Measurements from ENCODE around the gene TRIO. TPM values are rescaled to one million over a fixed set of nuclear protein-coding genes. Genes with fewer than 3 reads are reported as not detected.
A peak's percentile ranks its signal among the peaks of the same experiment; 100 is the strongest.
"Not testable (repeated sequence)": the region's sequence is repeated elsewhere in the genome, so short reads cannot be mapped to it uniquely, and the experiment has no call there.

Gene TRIO
- total RNA-seq (2014; rRNA removed; shearing (Covaris generic)) = 144 and 162 TPM in 2 replicates
- polyA plus RNA-seq (2015; cell fraction: cytosol; rRNA removed) = 83.4 and 89.2 TPM in 2 replicates
- 375 and 390 TPM in 2 replicates for polyA plus RNA-seq (2015; cell fraction: nucleus; rRNA removed)

DNA sequence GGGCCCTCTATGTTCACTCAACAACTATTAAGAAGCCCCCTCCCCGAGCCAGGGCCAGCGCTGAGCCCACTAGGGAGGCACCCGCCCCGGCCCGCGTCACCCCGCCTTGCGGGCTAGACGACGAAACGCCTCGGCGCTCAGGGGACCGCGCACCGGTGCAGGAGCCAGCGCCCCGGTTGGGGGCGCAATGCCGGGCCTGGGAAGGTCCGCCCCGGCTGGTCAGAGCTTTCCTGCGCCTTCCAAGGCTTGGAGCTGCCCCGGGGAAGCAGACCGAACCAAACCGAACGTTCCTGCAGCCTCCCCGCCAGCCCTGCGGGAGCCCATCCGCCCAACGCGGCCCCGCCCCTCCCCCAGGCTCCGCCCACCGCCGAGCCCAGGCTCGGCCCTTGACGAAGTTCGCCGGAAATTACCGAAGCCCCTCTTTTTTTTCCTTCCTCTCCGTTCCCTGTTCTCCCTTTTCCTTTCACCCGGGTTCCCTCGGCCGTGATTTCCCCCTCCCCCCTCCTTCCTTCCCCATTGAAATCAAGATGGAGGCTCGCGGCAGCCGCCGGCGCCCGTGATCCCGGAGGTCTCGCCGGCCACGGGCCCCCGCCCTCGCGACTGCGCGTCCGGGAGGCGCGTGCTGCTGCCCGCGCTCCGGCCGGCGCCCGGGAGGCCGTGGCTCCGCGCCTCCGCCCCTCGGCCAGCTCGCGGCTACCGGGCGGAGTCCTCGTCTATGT is at the start of gene TRIO:
Gene TRIO, plus strand, starts transcription at position 516 of the 719 bp plus-strand sequence. CDS start 384 bp downstream, outside the sequence.
- DNase-seq (ENCODE audit: low read depth) = peak; percentile 92

- DNase-seq (ENCODE audit: low read depth) = not testable (repeated sequence)
These were observed 45.8 kb upstream of the TRIO start for GRCh38 chr5:14097380-14097779.

DNA sequence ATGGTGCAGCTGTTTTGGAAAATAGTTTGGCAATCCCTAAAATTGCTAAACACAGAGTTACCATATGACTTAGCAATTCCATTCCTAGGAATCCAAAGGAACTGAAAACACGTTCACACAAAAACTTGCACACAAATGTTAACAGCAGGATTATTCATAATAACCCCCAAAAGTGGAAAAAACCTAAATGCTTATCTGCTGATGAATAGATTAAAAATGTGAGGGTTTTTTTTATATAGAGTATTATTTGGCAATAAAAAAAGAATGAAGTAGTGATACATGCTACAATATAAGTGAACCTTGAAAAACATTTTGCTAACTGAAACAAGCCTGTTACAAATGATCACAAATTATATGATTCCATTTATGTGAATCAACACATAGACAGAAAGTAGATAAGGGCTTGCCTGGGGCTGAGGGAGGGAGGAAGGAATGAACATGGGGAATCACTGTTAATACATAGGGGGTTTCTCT is 45.1 kb upstream of the TRIO start:
- no peak for DNase-seq (ENCODE audit: low read depth)

DNA sequence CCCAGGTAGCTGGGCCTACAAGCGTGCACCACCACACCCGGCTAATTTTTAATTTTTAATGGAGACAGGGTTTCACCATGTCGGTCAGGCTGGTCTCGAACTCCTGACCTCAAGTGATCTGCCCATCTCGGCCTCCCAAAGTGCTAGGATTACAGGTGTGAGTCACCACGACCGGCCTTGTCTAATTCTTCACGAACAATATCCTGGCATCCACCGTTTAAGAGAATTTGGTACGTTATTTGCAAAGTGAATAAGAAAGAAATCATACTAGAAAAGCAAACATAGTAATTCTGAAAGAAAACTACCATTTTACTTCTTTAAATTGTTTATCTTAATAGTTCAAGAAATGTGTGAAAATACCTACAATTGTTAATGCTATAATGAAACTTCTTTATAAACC is 42.9 kb upstream of the TRIO start:
- no peak for DNase-seq (ENCODE audit: low read depth)

DNA sequence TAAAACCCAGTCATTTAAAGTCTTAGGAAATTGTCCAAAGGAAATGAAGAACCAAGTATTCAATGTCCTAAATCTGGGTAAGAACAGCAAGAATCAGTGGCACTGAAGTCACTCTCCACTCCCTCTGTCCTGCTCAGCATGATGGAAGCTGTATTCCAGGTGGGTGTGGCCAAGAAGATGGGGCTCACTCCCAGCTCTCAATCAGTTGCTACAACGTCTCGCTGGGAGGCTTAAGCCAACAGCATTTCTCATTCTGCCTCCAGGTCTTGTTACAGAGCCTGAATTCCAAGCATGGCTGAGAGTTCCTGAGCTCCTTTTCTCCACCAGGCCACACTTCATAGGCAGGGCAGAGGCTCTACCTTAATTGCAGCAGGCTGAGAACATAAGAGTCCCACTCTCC is 41.2 kb upstream of the TRIO start:
- no peak for DNase-seq (ENCODE audit: low read depth)

DNA sequence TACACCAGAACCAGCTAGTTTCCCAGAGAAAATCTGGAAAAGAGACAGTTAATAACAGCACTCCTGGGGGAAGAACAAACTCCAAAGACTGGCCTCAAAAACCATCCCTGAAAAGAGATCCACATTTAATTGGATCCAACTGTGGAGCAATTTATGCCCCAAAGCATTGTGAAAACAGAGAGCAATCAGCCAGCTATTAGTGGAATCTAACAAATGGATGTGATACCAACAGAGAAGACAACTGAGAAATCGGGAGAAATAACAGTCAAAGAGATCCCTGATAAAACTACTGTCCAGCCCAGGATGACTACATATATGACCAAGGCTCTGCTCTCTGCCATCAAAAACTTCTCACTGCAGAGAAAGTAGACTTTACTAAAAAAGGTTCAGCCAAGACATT is 40.5 kb upstream of the TRIO start:
- DNase-seq (ENCODE audit: low read depth) = no peak

DNA sequence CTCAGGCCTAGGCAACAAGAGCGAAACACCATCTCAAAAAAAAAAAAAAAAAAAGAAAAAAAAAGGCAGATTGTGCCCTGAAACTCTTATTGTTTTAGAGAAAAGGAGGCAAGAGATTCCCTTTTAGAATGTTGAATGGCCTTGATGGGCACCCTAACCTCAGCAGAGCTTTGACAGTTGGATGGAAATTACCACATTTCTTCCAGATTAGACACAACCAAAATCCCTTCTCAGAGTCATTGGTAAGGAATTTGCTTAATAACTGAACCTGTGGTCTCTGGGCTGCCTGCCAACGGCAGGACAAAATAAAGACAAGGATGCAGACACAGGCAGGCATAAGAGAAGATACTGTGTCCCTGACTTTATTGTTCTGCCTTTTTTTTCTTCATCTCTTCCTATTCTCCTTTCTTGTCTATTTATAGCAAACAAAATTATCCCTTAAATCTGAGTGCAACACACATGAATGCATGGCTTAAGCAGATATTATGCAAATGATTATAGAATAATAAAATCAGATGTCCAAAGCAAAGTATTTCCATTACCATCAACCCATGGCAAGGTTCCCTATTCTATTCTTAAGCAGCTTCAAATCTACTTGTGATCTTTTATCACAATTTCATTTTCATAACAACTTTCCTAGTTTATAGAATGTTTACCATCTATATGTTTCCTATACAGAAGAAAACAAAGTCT is 37.3 kb upstream of the TRIO start:
- peak; percentile 98 for DNase-seq (ENCODE audit: low read depth)

DNA sequence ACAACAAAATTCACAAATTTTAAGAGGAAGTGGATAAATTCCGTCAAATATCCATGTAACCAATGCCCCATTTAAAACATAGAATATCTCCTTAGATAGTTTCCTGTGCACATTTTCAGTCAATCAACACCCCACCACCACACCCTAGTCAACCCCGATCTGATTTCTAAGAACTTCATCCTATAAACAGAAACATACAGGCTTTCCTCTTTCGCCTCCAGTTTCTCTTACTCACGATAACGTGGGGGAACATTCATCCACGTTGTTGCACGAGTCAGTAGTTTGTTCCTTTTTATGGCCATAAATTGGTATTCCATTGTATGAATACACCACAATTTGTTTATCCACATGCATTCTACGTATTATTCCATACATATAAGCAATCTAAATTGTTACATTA is 35.6 kb upstream of the TRIO start:
- no peak for DNase-seq (ENCODE audit: low read depth)

DNA sequence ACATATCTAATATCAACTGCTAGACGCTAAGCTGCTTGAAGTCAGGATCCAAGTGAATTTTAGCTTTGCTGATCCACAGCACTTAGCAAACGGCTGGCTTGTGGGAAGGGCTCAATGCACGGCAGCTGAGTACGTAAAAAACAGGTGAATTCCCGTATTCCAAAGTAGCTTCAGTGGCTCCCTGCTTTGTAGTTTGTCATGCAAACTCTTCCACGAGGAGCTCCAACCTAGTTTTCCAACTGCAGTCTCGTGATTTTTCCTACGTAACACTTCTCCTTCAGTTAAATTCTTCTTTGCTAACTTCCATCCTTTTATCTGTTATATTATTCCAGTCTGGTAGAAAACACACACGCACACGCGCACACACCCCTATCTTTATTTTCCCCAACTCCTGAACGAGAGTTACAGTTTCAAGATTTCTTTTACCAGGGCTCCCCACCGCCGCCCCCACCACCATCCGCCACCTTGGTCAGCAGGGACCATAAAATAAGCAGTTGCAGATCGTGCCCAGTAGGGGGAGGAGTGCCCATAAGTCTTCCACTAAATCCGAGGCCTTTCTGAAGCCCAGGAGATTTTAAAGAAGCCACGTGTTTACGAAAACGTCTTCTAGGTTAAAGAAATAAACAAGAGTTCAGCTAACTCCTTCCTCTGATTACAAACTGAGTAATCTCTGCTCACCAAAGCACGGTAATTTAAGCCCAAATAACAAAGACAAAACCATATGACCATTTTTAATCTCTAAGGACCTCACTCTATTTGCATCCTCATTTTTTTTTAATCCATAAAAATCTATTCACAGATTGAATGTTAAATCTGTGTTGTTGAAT is 34.8 kb upstream of the TRIO start:
- DNase-seq (ENCODE audit: low read depth) = peak; percentile 39

GRCh38 chr5:14109041-14109747 is 33.9 kb upstream of the TRIO start:
- peak; percentile 74 for DNase-seq (ENCODE audit: low read depth)

GRCh38 chr5:14109771-14110170 is 33.4 kb upstream of the TRIO start:
- DNase-seq (ENCODE audit: low read depth) = no peak

- DNase-seq (ENCODE audit: low read depth) = no peak
These were observed 32.9 kb upstream of the TRIO start for GRCh38 chr5:14110196-14110595.

GRCh38 chr5:14110680-14111079 is 32.5 kb upstream of the TRIO start:
- peak; percentile 54 for DNase-seq (ENCODE audit: low read depth)

- DNase-seq (ENCODE audit: low read depth) = no peak
These were observed 30.0 kb upstream of the TRIO start for GRCh38 chr5:14112998-14113652.

- no peak for DNase-seq (ENCODE audit: low read depth)
These were observed 28.4 kb upstream of the TRIO start for GRCh38 chr5:14114615-14115251.

DNA sequence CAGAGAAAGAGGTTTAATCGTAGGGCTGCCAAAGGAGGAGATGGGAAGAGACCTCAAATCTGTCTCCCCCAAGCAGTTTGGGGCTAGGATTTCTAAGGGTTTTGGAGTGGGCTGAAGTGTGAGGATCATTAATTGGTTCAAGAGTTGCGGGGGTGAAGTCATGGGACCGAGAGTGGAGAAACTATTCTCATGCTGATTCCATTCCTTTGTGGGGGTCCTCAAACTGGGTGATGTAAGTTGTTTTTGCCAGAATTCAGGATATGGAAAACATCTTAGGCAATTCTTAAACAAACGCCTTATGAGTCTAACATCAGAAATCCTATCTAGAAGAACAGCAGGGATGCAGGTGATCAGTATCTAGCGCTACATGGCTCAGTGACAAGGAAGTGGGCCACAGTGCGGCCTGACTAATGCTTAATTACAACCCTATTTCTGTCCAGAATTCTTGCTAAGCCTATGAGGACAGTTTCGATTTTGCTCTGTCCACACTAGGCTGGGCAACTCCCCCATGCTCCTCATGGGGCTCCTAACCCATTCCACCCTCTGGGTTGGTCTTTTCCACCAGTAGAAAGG is 27.7 kb upstream of the TRIO start:
- no peak for DNase-seq (ENCODE audit: low read depth)

DNA sequence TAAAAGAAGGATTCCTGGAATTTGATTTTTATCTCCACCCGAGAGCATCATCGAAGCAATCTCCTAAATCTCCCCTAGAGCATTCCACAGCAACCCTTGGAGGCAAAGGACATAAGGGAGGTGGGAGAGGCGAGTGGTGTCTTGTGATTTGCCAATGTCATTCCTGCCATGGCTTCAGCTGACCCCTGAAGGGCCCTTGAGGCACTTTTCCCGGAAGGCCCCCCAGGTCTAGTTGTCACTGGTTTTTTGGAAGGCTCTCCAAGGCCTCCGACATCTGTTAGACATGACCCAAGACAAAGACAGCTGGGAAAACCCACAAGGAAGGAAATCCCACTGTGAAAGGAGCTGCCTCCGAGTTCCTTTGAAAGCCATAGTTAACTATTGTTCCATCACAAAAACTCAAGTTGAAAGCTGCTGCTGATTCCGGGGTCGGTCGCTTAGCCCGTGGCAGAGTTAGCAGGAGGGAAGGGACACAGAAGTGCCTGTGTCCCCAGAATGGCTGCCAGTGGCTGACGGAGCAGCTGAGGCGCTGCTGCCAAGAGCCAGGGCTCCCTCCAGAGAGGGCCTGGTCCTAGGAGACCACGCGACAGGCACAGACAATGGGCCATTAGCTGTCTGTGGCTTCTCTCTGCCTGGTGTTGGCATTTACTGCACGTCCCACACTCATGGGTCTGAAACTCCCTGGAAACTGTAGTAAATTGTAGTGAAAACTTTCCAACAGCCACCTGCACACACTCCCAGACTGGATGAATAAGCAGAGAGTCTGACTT is 24.4 kb upstream of the TRIO start:
- no peak for DNase-seq (ENCODE audit: low read depth)

DNA sequence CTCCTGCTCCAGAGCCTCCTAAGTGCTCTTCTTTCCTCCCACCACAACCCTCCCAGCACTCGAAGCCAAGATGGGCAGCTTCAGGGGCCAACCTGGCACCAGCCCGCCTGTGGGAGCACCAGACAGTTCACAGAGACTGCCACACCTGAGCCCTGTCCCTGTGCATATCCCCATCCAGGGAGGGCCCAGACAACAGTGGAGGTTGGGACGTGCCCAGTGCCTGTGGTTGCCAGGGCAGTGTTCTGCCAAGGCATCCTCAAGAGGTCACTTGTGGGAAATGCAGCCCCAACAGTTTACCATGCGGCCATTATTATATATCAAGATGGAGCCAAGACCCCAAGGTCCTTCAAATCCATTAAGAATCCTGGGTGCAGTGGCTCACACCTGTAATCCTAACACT is 23.0 kb upstream of the TRIO start:
- no peak for DNase-seq (ENCODE audit: low read depth)

- DNase-seq (ENCODE audit: low read depth) = no peak
These were observed 21.6 kb upstream of the TRIO start for GRCh38 chr5:14121552-14121951.
